ENCODE measurements around the gene MACROD2.

The MACROD2 gene

DNA sequence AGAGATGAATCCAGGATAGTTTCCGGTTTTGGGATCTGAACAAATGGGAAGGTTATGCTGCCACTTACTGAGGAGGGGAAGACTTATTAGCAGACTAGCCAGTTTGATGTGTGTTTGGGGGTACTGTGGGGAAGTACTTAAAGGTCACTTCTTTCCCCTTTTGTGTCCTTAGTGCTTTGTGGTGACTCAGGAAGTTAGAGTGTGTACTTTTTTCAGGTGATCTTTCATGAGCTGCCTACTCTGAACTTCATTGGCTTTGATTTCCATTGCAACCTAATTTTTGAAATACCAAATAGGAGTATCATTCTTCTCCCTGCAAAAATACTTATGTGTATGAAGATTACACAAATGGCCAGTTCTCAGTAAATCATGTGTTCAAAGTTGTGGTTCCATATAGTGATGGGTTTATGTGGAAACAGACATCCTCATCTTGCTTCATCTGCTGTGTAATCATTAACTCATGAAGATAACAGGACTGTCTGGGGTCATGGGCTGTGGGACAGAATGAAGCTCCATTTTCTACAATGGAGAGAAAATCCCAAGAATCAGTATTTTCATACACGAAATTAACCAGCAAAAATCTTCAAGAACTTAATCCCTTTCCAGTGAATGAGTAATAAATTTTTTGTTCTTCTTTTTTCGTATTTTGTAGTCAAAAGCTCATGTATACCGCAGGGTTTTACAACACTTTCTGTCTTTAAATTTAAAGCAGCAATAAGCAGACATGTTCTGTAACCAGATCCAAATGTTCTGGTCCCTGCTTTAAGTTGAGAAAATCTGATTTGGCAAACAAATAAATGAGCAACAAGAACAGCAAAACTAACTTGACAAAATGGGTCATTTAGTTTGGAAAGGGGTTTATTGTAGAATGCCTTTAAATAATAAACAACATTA is 614.3 kb downstream of the MACROD2 start:
- no peak for DNase-seq

GRCh38 chr20:14611479-14611878 is 616.2 kb downstream of the MACROD2 start:
- no peak for DNase-seq

DNA sequence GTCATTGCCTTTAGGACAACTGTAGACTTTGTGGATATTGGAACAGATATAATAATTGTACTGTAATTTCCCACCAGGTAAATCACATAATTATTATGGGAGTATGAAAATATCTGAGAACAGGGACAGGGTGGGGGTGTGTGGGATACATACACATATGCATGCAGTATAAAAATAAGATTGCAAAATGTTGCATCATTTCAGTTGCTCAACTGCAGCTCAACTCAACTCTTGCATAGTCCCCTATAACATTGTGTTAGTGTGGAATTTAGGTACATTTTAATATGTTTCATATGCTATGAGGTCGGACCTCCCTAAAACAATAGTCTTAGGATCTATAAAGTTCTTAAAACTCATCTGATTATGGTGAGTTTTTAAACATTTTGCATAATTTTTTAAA is 617.1 kb downstream of the MACROD2 start:
- peak; percentile 10 for DNase-seq

- no peak for DNase-seq
Measured at GRCh38 chr20:14616003-14616402, 620.7 kb downstream of the MACROD2 start.

GRCh38 chr20:14617123-14617522 is 621.8 kb downstream of the MACROD2 start:
- no peak for DNase-seq

DNA sequence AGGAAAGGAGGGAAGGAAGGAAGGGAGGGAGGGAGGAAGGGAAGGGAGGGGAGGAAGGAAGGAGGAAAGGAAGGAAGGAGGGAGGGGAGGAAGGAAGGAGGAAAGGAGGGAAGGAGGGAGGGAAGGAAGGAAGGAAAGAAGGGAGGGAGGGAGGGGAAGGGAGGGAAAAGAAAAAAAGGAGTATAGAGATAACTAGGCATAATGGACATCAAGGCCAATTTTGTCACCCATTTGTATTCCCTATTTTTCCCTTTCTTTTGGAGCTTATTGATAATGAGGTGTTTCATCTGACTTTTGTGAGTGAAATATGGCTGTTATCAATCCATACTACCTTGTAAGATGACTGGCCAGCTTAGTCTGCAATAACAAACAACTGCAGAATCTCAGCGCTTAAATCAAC is 624.1 kb downstream of the MACROD2 start:
- DNase-seq, result no peak

GRCh38 chr20:14622796-14623195 is 627.5 kb downstream of the MACROD2 start:
- DNase-seq, result no peak

DNA sequence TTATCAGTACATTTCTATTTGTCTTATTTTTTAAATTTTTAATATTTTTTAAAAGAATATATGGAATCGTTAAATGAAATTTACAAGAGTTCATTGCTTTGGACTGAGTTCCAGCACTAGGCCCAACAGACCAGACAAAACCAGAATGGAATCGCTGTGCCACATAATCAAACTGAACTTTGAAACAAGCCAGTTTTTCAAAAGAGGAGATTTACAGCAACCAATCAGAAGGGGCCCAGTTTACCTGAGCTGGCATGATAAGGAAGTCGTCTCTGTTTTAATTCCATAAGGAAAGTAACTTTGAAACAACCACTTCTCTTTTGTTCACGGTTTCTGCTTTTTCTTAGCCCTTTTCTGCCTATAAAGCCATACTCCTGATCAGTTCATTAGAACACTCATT is 635.7 kb downstream of the MACROD2 start:
- no peak for DNase-seq

- DNase-seq, result no peak
Measured at GRCh38 chr20:14632906-14633305, 637.6 kb downstream of the MACROD2 start.

- DNase-seq, result no peak
Measured at GRCh38 chr20:14633507-14633906, 638.2 kb downstream of the MACROD2 start.

DNA sequence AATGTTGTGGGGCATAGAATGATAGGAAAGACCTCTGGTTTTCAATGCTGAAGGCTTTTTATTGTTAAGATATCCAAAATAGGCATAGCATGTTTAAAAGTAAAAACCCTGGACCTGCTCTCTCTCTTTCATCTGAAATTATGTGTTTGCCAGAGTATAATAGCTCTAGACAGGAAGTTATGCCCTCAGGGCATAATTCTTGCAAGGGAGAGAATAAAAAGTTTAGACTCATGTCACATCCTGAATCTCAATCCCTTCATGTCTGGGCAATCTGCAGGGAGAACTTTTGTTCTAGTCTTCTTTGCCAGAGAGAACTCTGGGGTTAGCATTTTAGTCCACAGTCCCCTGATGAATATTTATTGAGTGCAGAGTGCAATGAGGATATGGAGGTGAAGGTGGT is 639.3 kb downstream of the MACROD2 start:
- DNase-seq, result no peak

DNA sequence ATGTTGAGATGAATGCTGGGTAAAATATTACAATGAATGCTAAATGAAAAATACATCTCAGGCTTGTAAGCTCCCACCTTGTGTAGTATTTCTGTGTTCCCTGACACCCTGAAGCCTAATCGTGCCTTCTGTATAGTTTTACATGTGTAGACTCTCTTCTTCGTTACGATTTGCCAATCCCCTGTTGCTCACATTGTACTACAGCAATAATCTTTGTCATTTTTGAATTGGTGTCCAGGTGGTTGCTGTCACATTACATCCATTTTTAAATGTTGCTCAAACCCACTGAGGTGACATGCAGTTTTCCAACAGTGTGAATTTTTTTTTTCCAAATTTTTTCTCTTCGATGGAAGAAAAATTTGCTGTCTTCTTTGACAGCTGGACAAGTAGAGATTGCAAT is 642.1 kb downstream of the MACROD2 start:
- DNase-seq, result no peak

DNA sequence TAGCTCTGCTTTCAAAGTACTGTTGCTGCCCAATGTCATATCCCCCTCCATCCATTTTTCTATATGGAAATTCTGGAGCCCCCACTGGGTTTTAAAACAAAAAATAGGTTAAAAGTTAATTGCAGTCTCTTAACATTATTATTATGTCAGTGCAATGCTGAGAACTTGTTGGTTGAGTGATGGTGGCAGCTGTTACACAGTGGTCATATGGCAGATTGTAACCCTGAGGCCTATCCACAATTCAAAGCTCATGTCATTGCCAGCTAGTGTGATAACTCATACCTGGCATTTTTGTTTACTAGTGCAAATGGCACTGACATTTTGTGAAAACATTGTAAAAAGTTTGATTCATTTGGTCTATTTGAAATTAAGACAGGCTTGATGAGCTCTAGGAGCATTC is 647.8 kb downstream of the MACROD2 start:
- no peak for DNase-seq

GRCh38 chr20:14643556-14643955 is 648.2 kb downstream of the MACROD2 start:
- DNase-seq, result no peak

- DNase-seq, result no peak
Measured at GRCh38 chr20:14644306-14645097, 649.2 kb downstream of the MACROD2 start.

DNA sequence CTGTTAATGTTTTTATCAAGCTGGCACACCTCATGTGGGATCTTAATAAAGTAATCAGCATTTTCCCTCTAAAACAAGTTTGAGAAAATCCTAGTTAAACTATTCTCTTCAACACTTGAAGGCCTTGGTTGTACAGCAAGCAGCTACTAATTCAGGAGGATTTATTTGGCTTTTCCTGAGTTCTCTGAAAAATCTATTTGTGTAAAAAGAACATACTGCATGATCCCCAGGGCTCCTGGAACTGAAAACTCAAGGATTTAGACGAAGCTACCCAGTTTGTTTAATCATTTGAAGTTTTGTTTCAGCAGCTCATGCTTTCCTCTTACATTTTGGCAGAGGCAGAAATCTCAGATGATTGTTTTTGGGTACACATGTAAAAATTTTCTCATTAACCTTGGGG is 651.7 kb downstream of the MACROD2 start:
- DNase-seq, result no peak

DNA sequence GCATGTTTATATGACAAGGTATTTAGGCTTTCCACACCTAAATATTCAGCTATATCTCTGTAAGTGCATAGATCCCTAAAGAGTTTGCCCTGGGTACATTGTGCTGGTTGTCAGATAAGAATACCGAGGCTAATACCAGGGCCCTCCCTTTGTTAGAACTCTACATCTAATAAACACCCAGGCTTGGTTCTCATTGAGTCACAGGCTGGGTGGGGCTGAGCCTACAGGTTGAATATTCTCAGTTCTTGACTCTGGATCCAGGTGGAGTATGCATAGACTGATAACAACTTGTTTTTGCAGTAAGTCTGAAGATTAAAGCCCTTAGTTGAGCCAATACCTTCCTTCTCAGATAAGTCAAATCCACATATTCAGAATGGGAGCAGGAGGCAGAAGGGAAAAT is 654.3 kb downstream of the MACROD2 start:
- DNase-seq, result no peak

GRCh38 chr20:14657266-14658005 is 662.1 kb downstream of the MACROD2 start:
- no peak for DNase-seq

DNA sequence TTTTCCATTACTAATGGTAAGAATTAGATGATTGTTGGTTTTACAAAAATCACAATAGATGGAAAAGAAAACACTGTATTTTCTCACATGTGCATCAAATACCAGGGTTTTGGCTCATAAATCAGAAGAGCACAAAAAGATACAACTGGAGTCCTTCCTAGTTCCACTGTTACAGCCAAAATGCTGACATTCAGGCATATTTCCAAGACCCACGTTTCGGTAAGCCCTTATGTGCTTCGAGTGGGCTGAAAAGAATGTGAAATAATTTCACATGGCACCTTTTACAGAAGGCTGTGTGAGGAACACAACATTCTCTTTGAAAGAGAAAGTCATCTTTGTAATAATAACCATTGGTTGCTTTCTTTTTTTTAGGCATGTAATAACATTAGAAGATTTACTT is 668.8 kb downstream of the MACROD2 start:
- DNase-seq, result no peak

GRCh38 chr20:14666696-14667095 is 671.4 kb downstream of the MACROD2 start:
- no peak for DNase-seq

- DNase-seq, result no peak
Measured at GRCh38 chr20:14667226-14667625, 671.9 kb downstream of the MACROD2 start.

GRCh38 chr20:14672066-14672465 is 676.8 kb downstream of the MACROD2 start:
- DNase-seq, result no peak

GRCh38 chr20:14673164-14673563 is 677.8 kb downstream of the MACROD2 start:
- DNase-seq, result no peak

Measured in amniotic stem cell (primary cell).